GM19452 (cell line): ENCODE data around the gene APOC4.

ENCODE experiments used
- ATAC-seq: cut with Tn5 transposase; IDR thresholded peaks from one replicate; pipeline ENCODE4 v1.9.1; 2021; ENCODE audit not compliant: unreplicated experiment

APOC4 gene

GRCh38 chr19:44992336-44993163 is 50.5 kb downstream of the APOC4 start:
- ATAC-seq = no peak

GRCh38 chr19:44993526-44993925 is 51.5 kb downstream of the APOC4 start:
- no peak for ATAC-seq

- no peak for ATAC-seq
Measured at GRCh38 chr19:44993926-44994537, 52.0 kb downstream of the APOC4 start.
